Caco-2 (cell line): ENCODE results near the gene STK38L. TPM values are rescaled to one million over a fixed set of nuclear protein-coding genes. Genes with fewer than 3 reads are reported as not detected.
"Not testable (repeated sequence)": the region's sequence is repeated elsewhere in the genome, so short reads cannot be mapped to it uniquely, and the experiment has no call there.

ENCODE experiments used
- BruUV-seq: library from RNA; stranded (reverse); fragments of 400-500 nt; replicated peaks from 2 replicates; lab custom pipeline; 2021; lab: Mats Ljungman, UMichigan
- CTCF ChIA-PET: fragments of 300-600 bp; sonication (Branson Sonifier 250); formaldehyde crosslinking; loops from one replicate; lab custom pipeline; 2022; ENCODE audit warnings: antibody characterized with exemption; lab: Charles Lee
- POLR2A ChIA-PET: fragments of 300-600 bp; sonication (Branson Sonifier 250); formaldehyde crosslinking; loops from one replicate; lab custom pipeline; 2022; ENCODE audit warnings: antibody characterized with exemption; lab: Charles Lee
- DNase-seq, 2 experiments: peaks; one replicate each; pipeline versions ENCODE4 v3.0.0 to v3.0.0-alpha.2; 2020 to 2022
- H3K27me3 ChIP-seq: replicated peaks from 2 replicates; pipeline ENCODE4 v1.6.0; 2011; ENCODE audit warnings: low read length; ENCODE audit not compliant: control insufficient read depth, insufficient read depth
- H3K36me3 ChIP-seq: 2 replicates; pipeline ENCODE4 v1.5.1; 2011; ENCODE audit warnings: low read length; ENCODE audit not compliant: control insufficient read depth, insufficient read depth
- H3K4me1 ChIP-seq: fragments of 250-450 bp; sonication (Bioruptor Pico); 2 replicates; pipeline ENCODE4 v1.5.1; 2020; ENCODE audit warnings: mild to moderate bottlenecking
- H3K4me3 ChIP-seq: 2 replicates; pipeline ENCODE4 v1.5.1; 2011; ENCODE audit warnings: low read depth, mild to moderate bottlenecking, control low read depth, low read length
- H3K9me3 ChIP-seq: fragments of 250-450 bp; sonication (Bioruptor Pico); 2 replicates; pipeline ENCODE4 v1.5.1; 2020; ENCODE audit warnings: mild to moderate bottlenecking, moderate library complexity
- H3K27ac Mint-ChIP-seq: one replicate; pipeline ENCODE4 v1.8.0; 2022; ENCODE audit warnings: mixed read lengths; ENCODE audit not compliant: unreplicated experiment
- H3K27me3 Mint-ChIP-seq: one replicate; pipeline ENCODE4 v1.8.0; 2022; ENCODE audit warnings: mixed read lengths; ENCODE audit not compliant: insufficient read depth, unreplicated experiment
- H3K36me3 Mint-ChIP-seq: one replicate; pipeline ENCODE4 v1.8.0; 2022; ENCODE audit warnings: mild to moderate bottlenecking, mixed read lengths; ENCODE audit not compliant: insufficient read depth, unreplicated experiment
- H3K4me1 Mint-ChIP-seq: one replicate; pipeline ENCODE4 v1.8.0; 2022; ENCODE audit warnings: low read depth, mixed read lengths; ENCODE audit not compliant: unreplicated experiment
- H3K4me3 Mint-ChIP-seq: one replicate; pipeline ENCODE4 v1.8.0; 2022; ENCODE audit warnings: mild to moderate bottlenecking, moderate library complexity, mixed read lengths; ENCODE audit not compliant: unreplicated experiment
- H3K9me3 Mint-ChIP-seq: one replicate; pipeline ENCODE4 v1.8.0; 2022; ENCODE audit warnings: mixed read lengths; ENCODE audit not compliant: unreplicated experiment
- CTCF ChIP-seq, 2 experiments: fragments of 200-600 bp in 1 of 2; IDR thresholded peaks; 1 replicate in 1 of 2; 2 replicates in 1 of 2; pipeline versions ENCODE4 v1.5.1 to v1.8.0; 2011 to 2022; ENCODE audit warnings: antibody characterized with exemption in 1 of 2, control low read depth in 1 of 2, inconsistent platforms in 1 of 2, low read depth in 1 of 2, low read length in 1 of 2, mild to moderate bottlenecking in 1 of 2, moderate library complexity in 1 of 2; ENCODE audit not compliant: insufficient read depth in 1 of 2, severe bottlenecking in 1 of 2, unreplicated experiment in 1 of 2
- intact Hi-C: fragments of 100-400 bp; cut with micrococcal nuclease; formaldehyde crosslinking; loops from one replicate; pipeline ENCODE4 v1.10.0; 2022; ENCODE audit not compliant: unreplicated experiment
- total RNA-seq: library from RNA; stranded (reverse); gene quantifications from 2 replicates; pipeline ENCODE4 v1.2.3, GENCODE V29; 2022

Gene STK38L
- total RNA-seq, 1 experiment from 2014 or later: 59.4 TPM

- POLR2A ChIA-PET: no interaction called here
- no peak overlapping the region for H3K4me3 ChIP-seq
- peaks cover 3% of the 10 kb centered on the region; the same call in 1 of the 2 replicates for H3K9me3 ChIP-seq
- intact Hi-C loops: no loop called here
- Mint-ChIP-seq H3K27me3 (no peaks in the 10 kb centered on the region), H3K36me3 (no peaks in the 10 kb centered on the region), H3K9me3 (no peaks in the 10 kb centered on the region), H3K4me3 (no peak overlapping the region), H3K4me1 (no peaks in the 10 kb centered on the region), H3K27ac (no peak overlapping the region)
- TF ChIP-seq CTCF (IDR thresholded peaks at IDR 0.05; ENCODE audit: insufficient read depth in 1 of 2, low read depth in 1 of 2, low read length in 1 of 2, severe bottlenecking in 1 of 2, unreplicated experiment in 1 of 2): no peak
- BruUV-seq: no TSS peak
- H3K27me3 ChIP-seq: no peaks in the 10 kb centered on the region; the same call in 1 of the 2 replicates
- CTCF ChIA-PET: no interaction called here
- 0 out of 2 replicates have a peak, but pooled peaks cover 3% of the 10 kb centered on the region for H3K4me1 ChIP-seq
- H3K36me3 ChIP-seq: no peaks in the 10 kb centered on the region
- no peak for DNase-seq
Observed at GRCh38 chr12:27221625-27222387, 22.3 kb upstream of the STK38L start.

- Mint-ChIP-seq H3K4me1 (no peaks in the 10 kb centered on the region), H3K27ac (no peak overlapping the region), H3K9me3 (no peaks in the 10 kb centered on the region), H3K36me3 (no peaks in the 10 kb centered on the region), H3K27me3 (peaks cover 7% of the 10 kb centered on the region), H3K4me3 (no peak overlapping the region)
- no peak for DNase-seq
- ChIA-PET POLR2A (interaction anchor here (0.7 kb wide), 1 partner anchor 77 kb away, joined by 3 read pairs; no protein-coding TSS in a partner anchor), CTCF (no interaction called here)
- H3K36me3 ChIP-seq: no peaks in the 10 kb centered on the region
- TF ChIP-seq CTCF (IDR thresholded peaks at IDR 0.05; ENCODE audit: insufficient read depth in 1 of 2, low read depth in 1 of 2, low read length in 1 of 2, severe bottlenecking in 1 of 2, unreplicated experiment in 1 of 2): no peak
- intact Hi-C loops: no loop called here
- BruUV-seq: no TSS peak
- no peaks in the 10 kb centered on the region for H3K27me3 ChIP-seq
- 0 out of 2 replicates have a peak, but pooled peaks cover 3% of the 10 kb centered on the region for H3K4me1 ChIP-seq
- no peak overlapping the region for H3K4me3 ChIP-seq
- H3K9me3 ChIP-seq: peaks cover 3% of the 10 kb centered on the region; the same call in 1 of the 2 replicates
Observed at GRCh38 chr12:27226407-27226929, 17.6 kb upstream of the STK38L start.

- Mint-ChIP-seq H3K4me1 (no peaks in the 10 kb centered on the region), H3K4me3 (no peak overlapping the region), H3K27ac (no peak overlapping the region), H3K9me3 (no peaks in the 10 kb centered on the region), H3K27me3 (peaks cover 11% of the 10 kb centered on the region), H3K36me3 (no peaks in the 10 kb centered on the region)
- intact Hi-C loops: no loop called here
- H3K9me3 ChIP-seq: no peaks in the 10 kb centered on the region
- POLR2A ChIA-PET: no interaction called here
- no peak overlapping the region for H3K4me3 ChIP-seq
- no peak for TF ChIP-seq CTCF (IDR thresholded peaks at IDR 0.05; ENCODE audit: insufficient read depth in 1 of 2, low read depth in 1 of 2, low read length in 1 of 2, severe bottlenecking in 1 of 2, unreplicated experiment in 1 of 2)
- BruUV-seq: no TSS peak
- DNase-seq: no peak
- CTCF ChIA-PET: no interaction called here
- H3K36me3 ChIP-seq: no peaks in the 10 kb centered on the region
- no peaks in the 10 kb centered on the region for H3K27me3 ChIP-seq
- 0 out of 2 replicates have a peak, but pooled peaks cover 3% of the 10 kb centered on the region for H3K4me1 ChIP-seq
Observed at GRCh38 chr12:27229367-27229766, 14.7 kb upstream of the STK38L start.

GRCh38 chr12:27231374-27231773 is 12.7 kb upstream of the STK38L start:
- H3K4me3 Mint-ChIP-seq, intact Hi-C loops, H3K36me3 ChIP-seq, DNase-seq, POLR2A ChIA-PET, H3K9me3 Mint-ChIP-seq, CTCF ChIA-PET, H3K27me3 ChIP-seq, H3K4me1 ChIP-seq, H3K4me3 ChIP-seq, H3K9me3 ChIP-seq, H3K36me3 Mint-ChIP-seq, BruUV-seq, H3K4me1 Mint-ChIP-seq, H3K27ac Mint-ChIP-seq: not testable (repeated sequence)
- peaks cover 14% of the 10 kb centered on the region for H3K27me3 Mint-ChIP-seq
